HG03521 (cell line): ENCODE results near the gene FOXG1.

Experiments
- ATAC-seq: cut with Tn5 transposase; IDR thresholded peaks from one replicate; pipeline ENCODE4 v1.9.1; 2021; ENCODE audit warnings: mild to moderate bottlenecking, moderate library complexity; ENCODE audit not compliant: unreplicated experiment

The FOXG1 gene

DNA sequence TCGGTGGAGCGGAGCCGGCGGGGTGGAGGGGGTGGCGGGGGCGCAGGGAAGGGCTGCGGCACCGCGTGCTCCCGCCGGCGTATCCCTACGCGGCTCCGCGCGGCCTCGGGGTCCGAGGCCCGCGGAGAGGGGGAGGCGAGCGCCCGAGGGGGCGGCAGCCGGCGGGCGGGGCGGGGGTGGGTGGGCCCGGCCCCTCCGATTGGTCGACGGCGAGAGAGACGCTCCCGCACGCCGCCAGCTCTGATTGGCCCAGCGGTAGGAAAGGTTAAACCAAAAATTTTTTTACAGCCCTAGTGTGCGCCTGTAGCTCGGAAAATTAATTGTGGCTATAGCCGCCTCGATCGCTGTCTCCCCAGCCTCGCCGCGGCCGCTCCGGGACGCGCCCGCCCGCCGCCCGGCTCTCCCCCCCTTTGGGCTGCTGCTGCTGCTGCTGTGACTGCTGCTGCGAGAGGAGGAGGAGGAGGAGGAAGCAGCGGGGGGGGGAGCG is at the start of gene FOXG1:
Gene FOXG1, plus strand, starts transcription at position 319 of the 487 bp plus-strand sequence. CDS start 493 bp downstream, outside the sequence.
- ATAC-seq, result no peak

DNA sequence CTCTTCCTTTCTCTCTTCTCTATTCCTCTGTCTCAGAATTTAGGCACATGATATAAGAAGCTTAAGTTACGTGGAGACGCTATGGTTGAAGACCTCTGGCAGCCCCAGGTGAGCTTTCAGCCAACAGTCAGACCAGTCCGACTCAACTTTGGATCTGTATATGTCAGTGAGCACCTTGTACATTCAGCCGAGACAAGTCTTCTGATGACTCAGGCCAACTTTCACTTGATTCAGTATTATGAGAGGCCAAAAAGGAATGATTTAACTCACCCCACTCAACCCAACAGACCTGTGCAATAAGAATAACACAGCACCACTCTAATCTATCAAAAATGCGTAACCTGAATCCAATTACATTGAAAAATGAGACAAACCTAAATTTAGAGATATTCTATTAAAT is 47.5 kb upstream of the FOXG1 start:
- no peak for ATAC-seq

DNA sequence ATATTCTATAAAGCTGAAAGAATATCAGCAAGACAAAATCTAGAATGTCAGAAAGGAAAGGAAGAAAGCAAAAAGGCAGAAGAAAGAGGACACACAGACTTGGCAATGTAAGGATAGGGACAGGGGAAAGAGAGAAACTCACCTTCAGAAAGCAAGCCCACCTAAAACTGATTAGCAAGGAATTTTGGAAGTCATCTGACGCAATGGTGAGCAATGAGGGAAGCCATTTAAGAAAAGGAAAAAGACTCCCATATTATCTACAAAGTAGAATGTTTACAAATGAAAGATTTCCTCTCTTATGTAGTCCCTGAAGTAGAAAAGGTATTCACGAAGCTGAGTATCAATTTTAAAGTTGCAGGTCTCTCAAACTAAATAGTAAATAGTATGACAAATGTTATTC is 35.2 kb upstream of the FOXG1 start:
- ATAC-seq, result no peak

DNA sequence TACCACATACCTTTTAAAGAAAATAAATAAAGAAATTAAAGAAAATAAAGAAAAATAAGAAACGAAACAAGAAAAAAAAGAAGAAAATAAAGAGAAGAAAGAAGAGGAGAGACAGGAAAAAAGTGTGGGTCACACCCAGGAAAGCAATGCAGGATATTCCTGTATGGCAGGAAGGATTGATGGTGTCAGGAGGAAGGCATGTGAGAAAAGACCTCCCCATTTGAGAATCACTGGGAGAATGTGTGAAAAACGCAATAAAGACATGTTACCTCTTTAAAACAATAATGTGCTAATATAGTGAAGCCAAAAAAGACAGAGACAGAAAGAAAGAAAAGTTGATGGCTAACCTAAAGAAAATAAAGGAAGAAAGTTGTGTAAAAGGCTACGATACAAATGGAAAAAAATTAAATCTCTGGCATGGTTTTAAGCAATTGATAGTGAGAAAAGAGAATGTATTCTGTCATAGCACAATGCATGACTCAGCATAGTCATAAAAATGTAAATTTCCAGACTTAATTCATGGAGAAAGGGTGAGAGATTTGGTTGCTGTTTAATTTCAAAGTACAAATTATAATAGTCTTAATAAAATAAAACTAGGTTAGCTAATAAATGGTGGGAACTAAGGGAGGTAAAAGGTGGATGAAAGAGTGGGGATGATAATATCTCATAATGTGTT is 24.3 kb upstream of the FOXG1 start:
- no peak for ATAC-seq

DNA sequence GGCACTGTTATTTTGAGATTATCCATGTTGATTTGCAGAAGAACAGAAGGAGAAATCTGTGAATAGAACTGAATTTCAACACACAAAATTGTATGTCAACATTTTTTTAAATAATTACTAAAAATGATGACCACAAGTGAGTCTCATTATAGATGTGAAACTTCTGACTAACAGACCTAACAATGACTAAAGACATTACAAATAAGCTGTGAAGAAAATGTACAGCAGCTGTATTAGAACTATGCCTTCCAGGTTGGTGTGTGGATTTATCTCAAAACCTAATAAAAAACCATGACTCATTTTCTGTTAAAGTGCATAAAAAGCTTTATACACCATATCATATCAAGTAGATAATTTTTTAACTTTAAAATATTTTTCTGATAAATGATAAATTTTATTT is 22.5 kb upstream of the FOXG1 start:
- ATAC-seq, result no peak

DNA sequence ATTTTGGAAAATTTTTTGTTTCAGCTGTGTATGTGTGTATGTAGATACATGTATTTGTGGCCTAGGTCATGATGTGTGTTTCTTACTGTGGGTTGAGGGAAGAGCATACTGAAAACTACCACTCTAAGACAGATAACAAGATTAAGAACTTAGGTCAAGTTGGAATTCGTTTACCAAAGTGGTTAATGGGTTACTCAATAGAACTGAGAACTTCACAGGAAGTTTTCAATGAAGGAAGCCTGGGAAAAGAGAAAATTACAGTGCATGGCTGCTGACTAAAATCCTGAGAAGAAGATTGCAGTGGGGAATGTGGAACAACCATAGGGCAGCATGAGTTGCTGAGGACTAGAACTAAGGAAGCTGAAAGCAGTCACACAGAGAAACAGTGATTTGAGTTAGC is 21.4 kb upstream of the FOXG1 start:
- ATAC-seq, result no peak

DNA sequence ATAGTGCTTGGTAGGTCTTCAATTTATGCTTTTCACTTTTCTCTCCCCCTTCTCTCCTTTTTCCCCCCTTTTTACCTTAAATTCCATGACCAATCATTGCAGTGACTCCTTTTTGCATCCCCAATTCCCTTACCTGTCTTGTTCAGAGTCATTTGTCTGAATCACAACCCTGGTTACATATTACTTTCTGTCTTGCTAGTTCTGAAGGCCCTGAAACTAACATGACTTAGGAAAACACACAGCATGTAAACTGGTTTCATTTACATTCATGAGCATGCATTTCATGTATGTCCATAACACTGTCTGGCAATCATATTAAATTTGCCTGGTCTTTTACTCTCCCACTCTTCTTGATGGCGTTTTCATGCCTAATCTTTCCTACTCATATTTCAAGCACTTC is 20.3 kb upstream of the FOXG1 start:
- no peak for ATAC-seq

DNA sequence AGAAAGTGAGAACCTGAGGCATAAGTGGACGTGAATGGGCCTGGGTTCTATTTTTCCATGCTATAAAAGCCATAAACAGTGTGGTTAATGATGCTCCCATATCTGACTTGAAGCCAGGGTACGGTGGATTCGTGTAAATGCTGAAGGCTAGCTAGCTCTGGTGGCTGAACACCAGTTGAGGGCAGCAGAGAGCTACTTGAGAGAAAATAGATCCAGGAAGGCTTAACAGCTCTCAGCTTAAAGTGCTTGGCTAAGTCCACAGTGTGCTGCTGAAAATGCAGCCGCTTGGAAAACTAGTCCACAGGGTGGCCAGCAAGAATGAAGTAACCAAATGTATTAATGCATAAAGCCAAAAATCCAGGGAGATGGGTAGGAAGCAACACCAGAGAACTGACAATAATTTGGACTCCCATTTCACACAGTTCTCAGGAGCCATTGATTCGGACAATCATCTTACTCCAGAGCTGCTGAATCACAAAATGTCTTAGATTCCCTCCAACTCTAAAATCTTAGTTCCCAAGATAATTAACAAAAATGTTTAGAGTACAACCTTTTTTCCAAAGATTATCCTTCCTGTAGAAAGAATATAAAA is 15.0 kb upstream of the FOXG1 start:
- no peak for ATAC-seq

DNA sequence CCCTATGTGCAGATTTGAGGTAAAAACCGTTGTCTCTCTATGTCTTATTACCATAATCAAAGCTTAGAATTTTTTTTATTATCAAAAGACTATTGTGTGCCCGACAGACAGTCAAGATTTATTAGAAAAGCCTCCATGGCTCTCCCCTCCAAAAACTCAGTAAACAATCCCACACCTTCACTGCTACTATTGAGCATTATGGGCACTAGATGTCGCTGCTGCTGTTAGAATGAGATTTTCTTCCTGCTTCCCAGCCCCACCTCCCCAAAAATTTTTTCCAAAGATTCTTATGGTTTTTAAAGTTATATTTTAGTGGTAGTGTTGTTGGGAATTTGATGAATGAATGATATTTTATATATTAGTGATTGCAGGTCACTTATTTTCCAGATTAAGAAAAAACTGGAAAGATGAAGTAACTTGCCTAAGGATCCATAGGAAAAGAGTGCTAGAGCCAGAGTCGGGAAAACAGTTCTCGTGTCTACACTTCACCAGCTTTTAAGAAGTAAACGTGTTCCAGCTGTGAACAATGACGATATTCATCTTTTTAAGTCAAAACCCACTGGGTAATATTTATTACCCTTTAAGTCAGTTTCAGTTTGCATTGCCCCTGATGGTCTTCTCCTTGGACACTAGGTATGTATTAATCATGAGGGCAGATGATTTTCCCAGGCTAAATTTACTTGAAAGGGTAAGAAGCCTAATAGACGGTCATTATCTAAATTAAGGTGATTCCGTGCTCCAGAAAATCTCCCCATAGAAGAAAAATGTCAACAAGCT is 12.2 kb upstream of the FOXG1 start:
- ATAC-seq, result no peak

DNA sequence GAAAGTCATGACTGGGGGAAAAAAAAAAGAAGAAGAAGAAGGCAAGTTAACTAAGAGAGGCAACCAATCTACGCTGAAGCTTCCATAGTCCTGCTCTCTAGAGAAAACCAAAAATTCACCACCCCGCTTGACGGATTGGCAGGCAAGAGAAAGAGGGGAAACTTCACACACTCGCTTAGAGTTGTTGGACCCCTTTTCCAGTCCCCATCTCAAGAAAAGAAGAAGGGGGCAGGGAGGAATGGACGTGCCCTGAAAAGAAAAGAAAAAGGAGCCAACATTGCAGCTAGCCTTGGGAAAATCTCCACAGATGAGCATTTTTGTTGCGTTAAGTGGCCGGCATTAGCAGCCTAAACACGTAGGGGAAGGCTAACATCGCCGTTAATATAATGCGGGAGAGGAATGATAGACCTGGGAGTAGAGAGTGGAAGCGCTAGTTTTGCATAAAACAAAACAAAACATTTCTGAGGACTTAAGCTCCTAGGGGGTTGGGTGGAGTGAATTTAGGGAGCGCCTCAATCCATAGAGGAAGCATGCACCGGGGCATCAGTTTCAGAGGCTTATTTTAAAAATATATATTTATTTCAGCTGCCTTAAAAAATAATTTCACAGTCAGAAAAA is 11.3 kb upstream of the FOXG1 start:
- no peak for ATAC-seq

DNA sequence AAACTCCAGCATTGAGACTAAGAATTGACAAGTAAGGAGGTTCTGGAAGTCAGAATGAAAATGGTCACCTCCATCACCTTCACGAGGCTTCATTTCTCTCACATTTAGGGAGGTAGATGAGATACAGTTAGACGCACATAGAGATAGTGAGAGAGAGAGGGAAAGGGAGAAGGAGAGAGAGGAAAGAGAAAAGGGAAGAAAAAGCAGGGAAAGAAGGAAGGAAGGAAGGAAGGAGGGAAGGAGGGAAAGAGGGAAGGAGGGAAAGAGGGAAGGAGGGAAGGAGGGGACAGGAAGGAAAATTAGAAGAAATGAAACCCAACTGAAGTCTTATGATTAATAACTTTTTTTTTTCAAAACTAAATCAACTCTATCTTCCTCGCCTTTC is 10.7 kb upstream of the FOXG1 start:
- no peak for ATAC-seq

DNA sequence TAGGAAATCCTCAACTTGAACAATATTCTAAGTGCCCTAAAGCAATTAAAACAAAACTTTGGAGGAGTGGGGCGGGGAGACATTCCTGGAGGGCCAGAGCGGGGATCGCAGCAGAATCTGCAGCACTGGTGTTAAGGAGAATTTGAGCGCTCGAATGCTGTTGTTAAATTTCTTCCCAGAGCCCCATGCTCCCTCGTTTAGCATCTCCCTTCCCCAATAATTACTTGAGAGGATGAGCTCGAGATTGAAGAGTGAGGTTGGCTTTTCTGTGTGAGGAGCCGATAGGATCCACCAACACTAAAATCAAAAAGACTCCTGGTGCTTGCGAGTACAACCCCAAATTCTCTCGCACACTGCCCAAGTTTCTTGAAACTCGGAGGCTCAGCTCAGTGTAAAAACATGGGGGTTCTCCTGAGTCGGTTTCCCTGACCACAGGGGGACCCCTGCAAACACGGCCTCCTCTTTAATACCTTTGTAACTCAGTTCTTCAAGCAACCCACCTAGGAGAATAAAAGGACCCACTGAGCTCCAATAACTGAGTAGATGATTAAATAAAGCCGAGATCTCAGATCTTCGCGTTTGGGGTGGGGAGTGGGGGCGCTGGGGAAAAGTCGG is 10.2 kb upstream of the FOXG1 start:
- no peak for ATAC-seq

DNA sequence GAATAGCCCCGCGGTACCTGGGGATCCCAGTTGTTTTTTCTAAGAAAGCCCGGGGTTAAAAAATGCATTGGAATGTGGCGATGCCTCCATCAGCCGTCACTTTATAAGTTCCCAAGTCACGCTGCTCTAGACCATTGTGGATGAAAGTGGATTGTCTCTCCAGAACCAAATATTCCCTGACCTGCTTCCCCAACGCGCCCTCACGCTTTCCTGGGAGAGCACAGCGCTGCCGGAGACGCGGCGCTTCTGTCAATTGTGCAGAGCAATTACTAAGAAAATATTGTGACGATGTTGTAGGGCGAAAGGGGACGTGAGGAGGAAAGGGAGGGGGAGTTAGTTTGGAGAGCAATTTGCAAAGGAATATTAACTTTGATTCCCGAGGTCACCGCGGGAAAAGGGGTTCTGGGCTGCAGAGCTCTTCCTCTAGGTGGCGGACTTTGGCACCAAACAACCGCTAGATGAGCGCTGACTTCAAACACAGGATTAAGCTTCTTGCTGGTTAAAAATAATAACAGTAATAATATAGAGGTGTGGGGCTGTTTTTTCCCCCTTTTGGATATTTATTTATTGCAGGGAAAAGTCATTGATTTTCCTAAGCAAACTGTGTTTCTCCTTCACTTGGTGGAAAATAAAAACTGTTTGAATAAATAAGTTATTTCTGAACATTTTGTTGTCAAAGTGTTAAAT is 9.6 kb upstream of the FOXG1 start:
- ATAC-seq, result no peak

DNA sequence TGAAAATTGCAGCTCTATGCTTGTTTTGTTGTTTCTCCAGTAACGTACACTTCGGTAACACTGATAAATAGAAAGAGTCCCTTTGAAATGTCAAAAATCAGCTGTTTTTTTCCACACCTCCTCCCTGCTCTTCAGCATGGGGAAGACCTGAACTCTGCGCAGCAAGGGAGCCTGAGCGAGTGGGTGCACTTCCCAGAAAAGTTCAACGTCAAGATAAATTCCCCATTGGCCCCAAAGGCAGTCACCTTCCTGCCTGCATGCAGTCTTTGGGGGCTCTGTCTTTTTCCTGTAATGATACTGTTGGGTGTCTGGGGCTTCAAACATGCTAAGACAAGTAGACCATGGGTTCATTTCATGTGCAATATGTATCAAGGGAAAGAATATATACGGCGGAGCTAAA is 8.8 kb upstream of the FOXG1 start:
- ATAC-seq, result no peak

DNA sequence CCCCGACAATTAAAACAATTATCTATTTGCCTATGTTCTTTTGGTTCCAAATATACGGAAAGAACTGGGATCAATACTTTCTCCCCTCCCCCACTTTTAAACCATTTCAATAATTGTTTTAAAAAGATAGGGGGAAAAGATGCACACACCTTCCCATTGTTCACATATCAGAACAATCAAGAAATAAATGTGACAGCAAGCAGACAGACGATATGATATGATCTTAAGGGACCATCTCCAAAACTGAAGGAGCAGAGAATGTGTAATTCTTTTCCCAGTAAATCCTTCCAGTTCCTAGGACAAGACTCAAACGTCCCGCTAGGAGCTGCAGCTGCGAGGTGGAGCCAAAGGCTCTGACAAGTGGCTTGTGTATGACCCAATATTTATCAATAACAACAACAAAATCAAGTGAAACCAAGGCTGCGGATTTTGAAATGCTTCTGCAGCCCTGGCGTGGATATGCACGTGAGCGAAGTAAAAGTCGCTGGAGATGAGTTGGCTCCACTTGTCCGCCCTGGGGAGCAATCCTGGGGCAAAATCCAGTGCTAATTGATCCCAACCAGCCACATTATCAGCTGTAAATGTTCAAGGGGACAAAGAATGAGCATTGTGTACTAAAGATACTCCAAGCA is 8.2 kb upstream of the FOXG1 start:
- no peak for ATAC-seq

DNA sequence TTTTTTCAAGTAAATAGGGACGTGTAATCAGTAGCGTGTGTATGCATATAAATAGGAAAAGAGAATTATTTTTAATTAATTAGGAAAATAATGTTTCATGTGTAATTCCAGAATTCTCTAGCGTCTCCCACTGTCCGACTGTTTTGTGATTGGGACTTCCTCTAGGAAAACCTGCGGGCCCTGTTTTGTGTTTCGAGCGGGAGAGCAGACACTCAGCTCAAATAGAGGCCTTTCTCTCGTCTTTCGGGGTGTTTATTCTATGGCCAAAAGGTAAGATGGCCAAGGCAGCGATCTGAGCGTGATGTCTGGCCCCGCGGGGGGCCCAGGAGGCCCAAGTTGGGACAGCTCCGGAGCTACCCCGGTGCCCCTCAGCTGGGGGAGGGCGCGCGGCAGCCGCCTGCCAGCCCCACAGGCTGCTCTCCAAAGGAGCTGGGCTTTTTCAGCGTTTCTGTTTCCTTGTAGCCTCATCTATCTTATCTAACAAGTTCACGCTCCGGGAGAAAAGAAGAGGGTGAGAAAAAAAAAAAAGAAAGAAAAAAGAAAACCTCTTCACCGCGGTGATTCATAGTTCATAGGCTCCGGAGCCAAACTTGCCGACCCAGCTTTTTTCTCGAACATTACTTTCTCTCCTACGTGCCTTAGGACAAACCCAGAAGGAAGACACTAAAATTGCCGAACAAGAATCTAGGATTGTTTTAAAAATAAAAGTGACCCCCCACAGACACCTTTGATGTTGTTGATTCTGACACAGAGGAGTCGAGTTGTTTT is 7.5 kb upstream of the FOXG1 start:
- no peak for ATAC-seq

DNA sequence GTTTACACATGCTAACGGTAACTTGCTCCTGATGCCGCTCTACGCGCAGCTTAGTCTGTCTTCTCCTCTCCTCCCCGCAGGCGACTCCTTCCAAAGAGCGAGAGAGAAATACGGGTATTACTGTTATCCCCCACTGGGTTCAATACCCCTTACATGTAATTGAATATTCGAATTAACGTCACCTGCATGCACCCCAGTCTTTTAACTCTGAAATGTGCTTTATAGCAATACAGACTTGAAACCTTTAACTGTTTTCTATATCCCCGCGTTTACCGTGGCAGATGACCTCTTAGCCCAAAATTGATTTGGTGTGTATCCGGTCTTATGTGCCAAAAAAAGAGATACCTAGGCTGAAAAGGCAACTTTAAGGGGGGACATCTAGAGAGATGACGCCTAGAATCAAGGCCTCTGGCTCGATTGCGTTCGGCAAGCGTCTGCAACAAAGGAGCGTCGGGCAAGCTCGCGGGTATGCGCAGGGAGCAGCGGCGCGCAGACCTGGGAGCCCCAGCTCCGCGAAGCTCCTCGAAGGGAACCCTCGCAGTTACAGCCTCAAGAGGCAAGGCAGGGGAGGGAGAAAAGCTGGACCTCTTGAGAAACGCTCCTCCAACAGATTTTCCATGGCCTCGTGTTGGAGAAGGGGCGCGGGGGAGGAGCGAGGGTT is 6.8 kb upstream of the FOXG1 start:
- no peak for ATAC-seq

DNA sequence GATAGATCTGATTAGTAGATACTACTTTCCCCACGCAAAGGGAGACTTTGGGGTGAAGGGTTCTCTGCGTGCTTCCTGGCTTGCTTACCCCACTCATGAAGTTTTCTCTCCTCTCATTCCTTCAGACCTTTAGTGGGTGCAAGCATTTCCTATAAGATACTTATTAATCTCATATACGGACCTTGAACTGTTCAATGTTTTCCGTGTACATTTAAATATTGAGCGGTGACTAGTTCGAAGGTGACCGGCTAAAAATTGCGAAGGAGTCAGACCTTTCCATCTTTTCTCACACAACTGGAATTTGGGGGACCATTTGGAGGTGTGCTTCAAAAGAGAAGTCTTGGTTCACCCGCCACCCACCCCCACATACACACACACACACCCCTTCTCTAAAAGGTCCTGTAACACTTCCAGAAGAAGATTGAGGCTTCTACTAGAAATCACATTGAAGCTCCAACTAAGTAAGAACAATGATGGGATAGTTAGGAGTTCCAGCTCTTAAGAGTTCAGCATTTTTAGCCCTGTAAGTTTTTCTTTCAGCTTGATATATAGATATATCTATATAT is 6.1 kb upstream of the FOXG1 start:
- no peak for ATAC-seq
